Measurements from ENCODE around the gene PLPP1.

The PLPP1 gene

GRCh38 chr5:55502759-55503158 is 32.0 kb downstream of the PLPP1 start:
- DNase-seq = no peak

DNA sequence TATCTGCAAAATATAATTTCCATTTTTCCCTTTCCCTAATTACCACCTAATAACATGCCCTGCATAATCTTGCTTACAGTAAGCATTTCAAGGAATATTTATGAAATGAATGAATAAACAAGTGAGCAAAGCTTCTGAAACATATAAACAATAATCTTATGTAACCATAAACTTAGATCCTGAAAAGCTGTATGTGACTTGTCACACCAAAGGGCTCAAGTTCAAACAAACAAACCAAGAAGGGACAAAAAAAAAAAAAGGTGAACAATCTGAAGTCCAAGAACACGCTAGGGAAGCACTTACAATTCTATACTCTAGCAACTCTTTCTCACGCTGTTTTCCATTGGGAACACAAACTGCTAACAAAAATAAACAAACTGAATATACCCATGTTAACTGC is 36.3 kb downstream of the PLPP1 start:
- DNase-seq = no peak

GRCh38 chr5:55497712-55498111 is 37.1 kb downstream of the PLPP1 start:
- DNase-seq = no peak

DNA sequence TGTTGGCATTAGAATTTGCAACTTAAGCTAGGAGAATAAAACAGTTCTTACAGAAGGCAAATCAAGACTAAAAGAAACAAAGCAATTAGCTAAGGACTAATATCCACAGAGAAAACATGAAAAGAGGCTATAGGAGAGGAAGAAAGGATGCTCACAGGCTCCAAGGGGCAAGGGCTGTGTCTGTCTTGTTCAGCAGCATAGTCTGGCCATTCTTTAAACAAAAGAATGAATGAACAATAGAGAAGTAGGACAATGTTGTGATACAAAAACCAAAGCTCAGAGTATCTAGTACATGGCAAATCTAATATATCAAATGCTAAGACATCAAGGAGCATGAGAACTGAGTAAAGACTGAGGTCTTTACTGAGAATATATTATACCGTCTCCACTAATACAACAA is 39.5 kb downstream of the PLPP1 start:
- DNase-seq = no peak

- DNase-seq = no peak
Observed at GRCh38 chr5:55492449-55492848, 42.3 kb downstream of the PLPP1 start.

DNA sequence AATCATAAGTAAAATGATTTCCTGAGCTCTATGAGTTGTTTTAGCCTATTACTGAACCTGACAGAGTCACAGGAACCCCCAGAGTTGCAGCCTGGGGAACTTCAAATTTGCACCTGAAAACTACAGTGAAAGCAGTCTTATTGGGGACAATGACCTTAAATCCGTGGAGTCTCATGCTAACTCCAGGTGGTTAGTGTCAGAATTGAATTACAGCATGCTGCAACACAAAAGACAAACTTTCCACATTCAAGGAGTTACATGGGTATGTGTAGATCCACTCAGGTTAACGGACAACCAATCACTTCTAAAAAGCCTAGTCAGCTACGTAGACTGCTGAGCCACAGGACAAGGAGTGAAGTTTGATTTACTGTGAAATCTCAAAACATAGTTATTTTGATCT is 49.7 kb downstream of the PLPP1 start:
- DNase-seq = no peak

GRCh38 chr5:55484531-55484930 is 50.2 kb downstream of the PLPP1 start:
- no peak for DNase-seq

- no peak for DNase-seq
Observed at GRCh38 chr5:55483885-55484284, 50.9 kb downstream of the PLPP1 start.

GRCh38 chr5:55481293-55481855 is 53.4 kb downstream of the PLPP1 start:
- DNase-seq = no peak

GRCh38 chr5:55480781-55481180 is 54.0 kb downstream of the PLPP1 start:
- no peak for DNase-seq

DNA sequence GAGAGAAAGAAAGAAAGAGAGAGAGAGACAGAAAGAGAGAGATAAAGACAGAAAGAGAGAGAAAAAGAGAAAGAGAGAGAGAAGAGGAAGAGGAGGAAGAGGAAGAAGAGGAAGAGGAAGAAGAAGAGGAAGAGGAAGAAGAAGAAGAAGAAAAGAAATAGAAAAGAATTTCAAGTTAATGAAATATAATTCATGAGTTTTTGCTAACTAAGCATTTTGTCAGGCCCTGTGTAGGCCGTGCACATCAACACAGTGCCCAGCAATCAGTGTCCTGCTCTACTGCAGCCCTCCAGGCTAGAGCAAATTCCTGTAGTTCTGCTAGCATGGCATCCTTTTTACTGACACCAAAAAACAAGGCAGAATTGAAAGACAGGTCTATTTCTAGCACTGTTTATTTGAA is 62.1 kb downstream of the PLPP1 start:
- DNase-seq = no peak

- DNase-seq = no peak
Observed at GRCh38 chr5:55471468-55471867, 63.3 kb downstream of the PLPP1 start.

DNA sequence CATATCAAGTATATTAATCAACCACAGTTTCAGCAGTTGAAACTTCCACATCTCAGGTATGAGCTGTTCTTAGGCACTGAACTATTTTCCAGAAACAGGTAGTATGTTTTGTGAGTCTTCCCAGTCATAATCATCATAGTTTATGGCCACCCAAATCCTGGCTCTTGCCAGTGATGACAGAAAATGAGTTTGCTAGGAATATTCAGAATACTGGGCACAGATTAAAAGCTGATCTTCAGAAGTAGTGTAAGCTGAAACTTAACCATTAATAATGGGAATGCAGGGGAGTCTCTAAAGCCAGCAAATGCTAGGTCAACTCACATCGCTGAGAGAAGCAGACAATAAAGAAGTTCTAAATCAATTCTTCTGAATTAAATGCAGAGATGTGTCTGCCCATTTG is 64.5 kb downstream of the PLPP1 start:
- no peak for DNase-seq

DNA sequence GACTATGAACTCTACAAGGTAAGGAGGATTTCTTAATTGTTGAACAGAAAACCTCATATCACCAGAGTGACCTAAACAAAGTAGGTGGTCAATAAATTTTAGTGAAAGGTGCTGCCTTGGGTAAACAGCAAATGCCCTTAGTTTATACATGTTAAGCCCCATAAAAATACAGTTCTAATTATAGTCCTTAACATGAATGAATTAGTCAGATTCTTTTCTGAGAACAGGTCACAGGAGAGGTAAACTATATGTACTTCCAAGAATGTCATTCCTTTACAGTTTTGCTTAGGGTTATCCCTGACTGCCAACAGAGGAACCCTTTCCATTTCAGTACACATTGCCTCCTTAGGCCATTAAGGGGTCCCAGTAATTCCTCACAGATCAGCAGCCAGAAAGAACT is 64.9 kb downstream of the PLPP1 start:
- DNase-seq = no peak

DNA sequence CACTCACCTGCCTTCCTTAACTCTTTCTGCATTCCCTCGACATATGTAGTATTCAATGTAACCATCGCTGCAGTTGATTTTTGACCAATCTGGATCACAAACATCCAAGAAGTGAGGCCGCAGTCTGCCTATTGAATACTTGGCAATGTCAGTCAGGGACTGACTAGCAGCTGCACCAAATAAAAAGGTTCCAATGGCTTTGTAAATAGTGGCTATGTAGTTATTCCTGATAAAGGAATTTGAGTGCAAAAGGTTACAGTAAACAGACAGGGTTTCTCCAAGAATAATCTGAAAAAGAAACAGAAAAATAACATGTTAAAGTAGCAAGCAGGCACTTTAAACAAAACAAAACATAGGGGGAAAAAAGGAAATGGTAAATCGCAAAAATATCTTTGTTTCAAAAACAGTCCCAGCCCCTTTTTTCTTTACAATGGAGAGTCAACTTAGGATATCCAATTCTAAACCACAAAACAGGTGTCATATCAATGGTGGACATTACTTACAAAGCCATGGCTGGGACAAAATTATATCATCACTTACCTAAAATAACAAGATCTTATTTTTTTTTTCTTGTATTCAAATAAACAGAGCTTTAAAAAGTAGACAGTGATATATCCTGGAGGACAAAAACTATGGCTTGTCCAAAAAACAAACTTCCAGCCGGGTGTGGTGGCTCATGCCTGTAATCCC is 66.8 kb downstream of the PLPP1 start:
- no peak for DNase-seq

DNA sequence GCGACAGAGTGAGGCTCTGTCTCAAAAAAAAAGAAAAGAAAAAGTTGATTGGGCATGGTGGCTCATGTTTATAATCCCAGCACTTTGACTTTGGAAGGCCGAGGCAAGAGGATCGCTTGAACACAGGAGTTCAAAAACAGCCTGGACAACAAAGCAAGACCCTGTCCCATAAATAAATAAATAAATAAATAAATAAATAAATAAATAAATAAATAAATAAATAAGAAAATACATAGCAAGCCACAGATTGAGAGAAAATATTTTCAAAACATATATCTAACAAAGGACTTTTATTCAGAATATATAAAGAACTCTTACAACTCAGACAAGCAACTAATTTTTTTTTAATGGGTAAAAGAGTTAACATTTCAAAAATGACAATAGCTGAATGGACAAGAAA is 71.2 kb downstream of the PLPP1 start:
- DNase-seq = no peak

GRCh38 chr5:55459572-55459971 is 75.2 kb downstream of the PLPP1 start:
- DNase-seq = no peak

DNA sequence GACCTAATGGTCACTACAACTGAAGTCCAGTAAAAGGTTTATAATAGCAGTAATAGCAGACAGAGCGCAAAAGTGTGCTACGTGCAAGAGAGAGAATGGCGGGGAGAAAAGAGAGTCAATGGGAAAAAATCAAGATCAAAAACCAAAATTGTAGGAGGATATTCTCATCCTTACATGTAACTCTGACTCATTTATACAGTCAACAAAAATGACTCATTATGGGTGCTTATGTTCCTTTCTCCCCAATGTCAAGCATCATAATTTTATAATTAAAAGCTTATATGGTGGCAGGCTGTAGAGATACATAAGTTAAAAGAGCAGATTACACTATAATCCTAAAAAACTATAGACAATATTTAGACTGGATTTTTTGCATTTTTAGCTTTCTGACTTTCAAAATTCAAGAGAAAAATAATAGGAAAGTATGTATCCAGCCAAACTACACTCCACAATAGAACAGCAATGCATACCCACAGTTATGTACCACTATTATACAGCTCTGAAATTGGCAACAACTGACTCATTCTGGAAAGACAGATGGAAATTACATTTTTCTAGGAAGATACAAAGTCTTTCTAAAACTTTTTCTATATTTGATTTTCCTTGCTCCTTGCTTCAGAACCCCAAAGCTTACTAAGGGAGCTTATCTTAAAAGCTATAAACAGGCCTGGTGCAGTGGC is 78.4 kb downstream of the PLPP1 start:
- no peak for DNase-seq

GRCh38 chr5:55454282-55454681 is 80.5 kb downstream of the PLPP1 start:
- no peak for DNase-seq

DNA sequence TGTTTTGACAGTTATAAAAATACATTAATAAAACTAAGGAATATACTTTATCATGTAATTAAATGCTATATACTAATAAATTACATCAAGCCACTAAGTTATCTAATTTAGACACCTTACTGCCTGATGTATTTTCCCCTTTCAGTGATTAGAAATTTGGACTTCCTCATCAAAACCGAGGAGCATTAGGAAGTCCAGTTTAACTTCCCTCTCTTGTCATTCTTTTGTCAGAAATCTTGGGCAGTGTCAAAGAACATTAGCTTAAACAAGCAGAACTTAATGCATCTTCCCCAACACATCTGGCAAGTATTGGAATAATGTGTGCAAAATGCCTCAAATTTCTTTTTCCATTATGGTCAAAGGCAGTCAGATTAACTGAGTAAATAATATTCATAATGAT is 81.6 kb downstream of the PLPP1 start:
- no peak for DNase-seq

- DNase-seq = no peak
Observed at GRCh38 chr5:55451976-55452375, 82.8 kb downstream of the PLPP1 start.

DNA sequence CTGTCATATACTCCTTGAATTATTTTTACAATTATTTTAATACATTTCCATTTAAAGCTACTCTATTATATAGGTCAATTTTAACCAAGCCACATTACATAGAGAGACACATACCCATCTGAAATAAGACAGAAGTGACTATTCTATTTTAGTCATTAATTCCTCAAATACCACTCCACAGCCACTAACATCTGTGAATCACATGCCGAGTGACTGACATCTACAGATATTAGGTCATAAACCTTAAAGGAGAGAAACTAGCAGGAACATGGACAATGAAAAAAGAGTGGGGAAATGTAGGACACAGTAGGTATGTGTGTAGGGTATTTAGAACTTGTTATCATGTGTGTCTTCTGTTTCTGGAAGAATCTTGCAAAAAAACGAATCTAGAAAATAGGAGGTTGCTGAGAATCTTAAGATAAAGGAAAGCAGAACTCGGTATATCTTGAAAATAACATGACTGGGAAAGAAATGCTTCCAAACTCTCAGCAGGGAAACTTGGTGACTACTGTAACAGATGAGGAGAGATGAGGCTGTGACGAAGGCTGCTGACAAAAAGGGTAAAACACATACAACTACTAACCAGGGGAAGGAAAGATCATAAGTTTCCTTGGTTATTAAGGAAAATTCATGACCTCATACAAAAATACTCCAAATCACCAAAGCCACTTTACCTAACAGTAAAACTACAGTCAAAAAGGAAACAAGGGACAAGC is 84.6 kb downstream of the PLPP1 start:
- no peak for DNase-seq

DNA sequence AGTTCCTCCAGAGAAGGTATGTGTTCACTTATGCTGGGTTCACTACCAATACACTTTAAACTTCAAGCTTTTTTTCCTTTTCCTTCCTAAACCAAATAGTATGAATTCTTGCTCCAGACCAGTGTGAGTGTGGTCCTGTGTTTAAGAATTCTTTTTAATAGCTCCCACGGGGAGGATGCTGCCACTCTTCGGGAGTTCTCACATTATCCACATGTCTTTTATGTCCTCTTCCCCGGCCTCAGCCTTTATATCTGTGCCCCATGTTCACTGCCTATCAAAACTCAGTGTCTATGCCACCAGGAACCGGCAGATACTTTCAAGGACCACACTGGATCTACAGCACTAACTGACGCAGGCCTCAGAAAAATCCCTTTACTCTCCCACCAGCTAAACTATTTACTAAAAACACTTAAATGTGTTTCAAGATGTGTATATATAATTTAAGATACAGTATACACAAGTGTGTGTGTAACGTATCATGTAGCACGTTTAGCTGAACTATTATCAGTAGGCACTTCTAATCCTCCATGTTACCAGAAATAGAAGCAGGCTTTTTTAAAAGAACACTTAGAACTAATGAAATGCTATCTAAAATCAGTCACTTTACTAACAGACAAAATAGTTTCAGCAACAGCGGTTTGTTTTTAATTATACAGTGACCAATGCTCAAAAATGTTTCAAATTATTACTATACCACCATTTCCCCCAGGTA is 88.0 kb downstream of the PLPP1 start:
- no peak for DNase-seq

Data from NCI-H1092 treated with DMSO at 0.1 percent for 48 hours (cell line).